ENCODE data around the gene MAOB.

The MAOB gene

GRCh38 chrX:43881410-43882293, 598 bp downstream of the MAOB start:
- H4K20me1 ChIP-seq (ENCODE audit: control insufficient read depth, insufficient read depth, low read depth, low read length): no peaks in the 10 kb centered on the region
- no peaks in the 10 kb centered on the region for H3K4me1 ChIP-seq (ENCODE audit: control insufficient read depth, low read length)
- H3K27ac ChIP-seq (ENCODE audit: low read depth, low read length): no peak overlapping the region
- H3K9me2 ChIP-seq (replicated peaks; ENCODE audit: control insufficient read depth, low read length): no peaks in the 10 kb centered on the region
- TF ChIP-seq, protein P1, sequence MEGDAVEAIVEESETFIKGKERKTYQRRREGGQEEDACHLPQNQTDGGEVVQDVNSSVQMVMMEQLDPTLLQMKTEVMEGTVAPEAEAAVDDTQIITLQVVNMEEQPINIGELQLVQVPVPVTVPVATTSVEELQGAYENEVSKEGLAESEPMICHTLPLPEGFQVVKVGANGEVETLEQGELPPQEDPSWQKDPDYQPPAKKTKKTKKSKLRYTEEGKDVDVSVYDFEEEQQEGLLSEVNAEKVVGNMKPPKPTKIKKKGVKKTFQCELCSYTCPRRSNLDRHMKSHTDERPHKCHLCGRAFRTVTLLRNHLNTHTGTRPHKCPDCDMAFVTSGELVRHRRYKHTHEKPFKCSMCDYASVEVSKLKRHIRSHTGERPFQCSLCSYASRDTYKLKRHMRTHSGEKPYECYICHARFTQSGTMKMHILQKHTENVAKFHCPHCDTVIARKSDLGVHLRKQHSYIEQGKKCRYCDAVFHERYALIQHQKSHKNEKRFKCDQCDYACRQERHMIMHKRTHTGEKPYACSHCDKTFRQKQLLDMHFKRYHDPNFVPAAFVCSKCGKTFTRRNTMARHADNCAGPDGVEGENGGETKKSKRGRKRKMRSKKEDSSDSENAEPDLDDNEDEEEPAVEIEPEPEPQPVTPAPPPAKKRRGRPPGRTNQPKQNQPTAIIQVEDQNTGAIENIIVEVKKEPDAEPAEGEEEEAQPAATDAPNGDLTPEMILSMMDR (IDR thresholded peaks at IDR 0.05; ENCODE audit: low read depth, low read length, poor library complexity, severe bottlenecking): no peak
- TF ChIP-seq EZH2phosphoT487 (IDR thresholded peaks at IDR 0.05; ENCODE audit: borderline replicate concordance, low read length): no peak
- H3K27me3 ChIP-seq (ENCODE audit: control insufficient read depth, low read length): no peaks in the 10 kb centered on the region
- H3K36me3 ChIP-seq (ENCODE audit: control insufficient read depth, low read length): no peaks in the 10 kb centered on the region
- H3K9me3 ChIP-seq (ENCODE audit: control insufficient read depth, insufficient read depth, low read length): no peaks in the 10 kb centered on the region
- H3K4me3 ChIP-seq (ENCODE audit: low read length): no peak overlapping the region
- H3F3A ChIP-seq (ENCODE audit: control insufficient read depth, insufficient read depth): no peaks in the 10 kb centered on the region
- H3K4me2 ChIP-seq (ENCODE audit: low read length): no peak overlapping the region
- H3K79me2 ChIP-seq (ENCODE audit: control insufficient read depth, low read length): no peaks in the 10 kb centered on the region

- no peaks in the 10 kb centered on the region for H3K9me2 ChIP-seq (replicated peaks; ENCODE audit: control insufficient read depth, low read length)
- H3K4me2 ChIP-seq (ENCODE audit: low read length): no peak overlapping the region
- no peaks in the 10 kb centered on the region for H3K4me1 ChIP-seq (ENCODE audit: control insufficient read depth, low read length)
- no peaks in the 10 kb centered on the region for H3K79me2 ChIP-seq (ENCODE audit: control insufficient read depth, low read length)
- TF ChIP-seq, protein P1 (IDR thresholded peaks at IDR 0.05; ENCODE audit: low read depth, low read length, poor library complexity, severe bottlenecking): no peak
- no peak for TF ChIP-seq EZH2phosphoT487 (IDR thresholded peaks at IDR 0.05; ENCODE audit: borderline replicate concordance, low read length)
- H3F3A ChIP-seq (ENCODE audit: control insufficient read depth, insufficient read depth): no peaks in the 10 kb centered on the region
- no peaks in the 10 kb centered on the region for H3K27me3 ChIP-seq (ENCODE audit: control insufficient read depth, low read length)
- no peaks in the 10 kb centered on the region for H4K20me1 ChIP-seq (ENCODE audit: control insufficient read depth, insufficient read depth, low read depth, low read length)
- no peak overlapping the region for H3K27ac ChIP-seq (ENCODE audit: low read depth, low read length)
- H3K4me3 ChIP-seq (ENCODE audit: low read length): no peak overlapping the region
- no peaks in the 10 kb centered on the region for H3K36me3 ChIP-seq (ENCODE audit: control insufficient read depth, low read length)
- H3K9me3 ChIP-seq (ENCODE audit: control insufficient read depth, insufficient read depth, low read length): no peaks in the 10 kb centered on the region
Measured at GRCh38 chrX:43880425-43880824, 1.8 kb downstream of the MAOB start.

DNA sequence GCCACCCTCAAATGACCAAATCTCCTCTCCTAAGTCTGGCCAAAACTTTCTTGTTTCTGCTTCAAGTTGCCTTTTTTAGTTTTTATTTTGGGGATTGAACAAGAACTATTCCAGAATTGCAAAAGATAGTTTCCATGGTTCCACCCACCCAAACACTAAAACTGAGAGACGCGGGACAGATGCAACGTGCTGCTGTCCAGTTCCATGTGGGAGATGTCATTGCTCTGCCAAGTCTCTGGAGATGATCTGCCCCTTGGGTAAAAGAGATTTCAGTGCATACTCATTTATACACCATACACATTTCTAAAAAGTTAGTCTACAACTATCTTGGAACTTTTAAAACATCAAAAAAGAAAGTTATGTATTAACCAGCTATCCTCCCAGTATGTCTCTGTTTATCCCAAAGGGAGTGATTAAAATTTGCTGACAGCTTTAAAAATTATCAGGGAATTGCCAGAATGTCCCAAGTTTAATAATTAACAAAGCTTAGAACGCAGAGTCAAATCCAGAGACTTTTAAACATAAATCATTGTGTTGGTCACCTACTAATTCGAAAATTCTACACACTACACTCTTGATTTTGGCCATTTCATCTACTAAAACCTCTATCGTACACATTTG, 3.2 kb downstream of the MAOB start:
- no peaks in the 10 kb centered on the region for H3K9me3 ChIP-seq (ENCODE audit: control insufficient read depth, insufficient read depth, low read length)
- no peaks in the 10 kb centered on the region for H3F3A ChIP-seq (ENCODE audit: control insufficient read depth, insufficient read depth)
- no peak overlapping the region for H3K27ac ChIP-seq (ENCODE audit: low read depth, low read length)
- no peak overlapping the region for H3K4me2 ChIP-seq (ENCODE audit: low read length)
- H3K4me1 ChIP-seq (ENCODE audit: control insufficient read depth, low read length): no peaks in the 10 kb centered on the region
- no peaks in the 10 kb centered on the region for H3K27me3 ChIP-seq (ENCODE audit: control insufficient read depth, low read length)
- TF ChIP-seq, protein P1 (IDR thresholded peaks at IDR 0.05; ENCODE audit: low read depth, low read length, poor library complexity, severe bottlenecking): no peak
- no peaks in the 10 kb centered on the region for H3K9me2 ChIP-seq (replicated peaks; ENCODE audit: control insufficient read depth, low read length)
- H3K36me3 ChIP-seq (ENCODE audit: control insufficient read depth, low read length): no peaks in the 10 kb centered on the region
- H3K4me3 ChIP-seq (ENCODE audit: low read length): no peak overlapping the region
- H4K20me1 ChIP-seq (ENCODE audit: control insufficient read depth, insufficient read depth, low read depth, low read length): no peaks in the 10 kb centered on the region
- H3K79me2 ChIP-seq (ENCODE audit: control insufficient read depth, low read length): no peaks in the 10 kb centered on the region

All from DOHH2 (cell line).